ENCODE measurements around the gene ARHGAP42.

ARHGAP42 gene

GRCh38 chr11:100914415-100915110 lies 227.5 kb downstream of the ARHGAP42 start:
- no peaks in the 10 kb centered on the region for H3K36me3 ChIP-seq
- H3K9me3 ChIP-seq (ENCODE audit: severe bottlenecking) = no peaks in the 10 kb centered on the region
- no peak overlapping the region for H3K4me3 ChIP-seq (ENCODE audit: low read depth, low read length)
- H3K27ac ChIP-seq = no peak overlapping the region
- DNase-seq = no peak
- TF ChIP-seq CTCF (IDR thresholded peaks at IDR 0.05; ENCODE audit: low read depth, low read length) = no peak
- H3K27me3 ChIP-seq (ENCODE audit: insufficient read depth, low read depth, severe bottlenecking) = no peaks in the 10 kb centered on the region

GRCh38 chr11:100918551-100919500 lies 231.7 kb downstream of the ARHGAP42 start:
- Histone ChIP-seq H3K27me3 (ENCODE audit: insufficient read depth, low read depth, severe bottlenecking) (no peaks in the 10 kb centered on the region), H3K36me3 (no peaks in the 10 kb centered on the region), H3K27ac (no peak overlapping the region), H3K9me3 (ENCODE audit: severe bottlenecking) (no peaks in the 10 kb centered on the region), H3K4me3 (ENCODE audit: low read depth, low read length) (no peak overlapping the region)
- no peak for TF ChIP-seq CTCF (IDR thresholded peaks at IDR 0.05; ENCODE audit: low read depth, low read length)
- DNase-seq = no peak

- H3K9me3 ChIP-seq (ENCODE audit: severe bottlenecking) = no peaks in the 10 kb centered on the region
- DNase-seq = no peak
- no peak overlapping the region for H3K4me3 ChIP-seq (ENCODE audit: low read depth, low read length)
- H3K36me3 ChIP-seq = no peaks in the 10 kb centered on the region
- no peak for TF ChIP-seq CTCF (IDR thresholded peaks at IDR 0.05; ENCODE audit: low read depth, low read length)
- no peak overlapping the region for H3K27ac ChIP-seq
- H3K27me3 ChIP-seq (ENCODE audit: insufficient read depth, low read depth, severe bottlenecking) = no peaks in the 10 kb centered on the region
Observed at GRCh38 chr11:100920593-100920992, 233.5 kb downstream of the ARHGAP42 start.

- no peak for DNase-seq
- Histone ChIP-seq H3K27ac (no peak overlapping the region), H3K36me3 (no peaks in the 10 kb centered on the region), H3K4me3 (ENCODE audit: low read depth, low read length) (no peak overlapping the region), H3K9me3 (ENCODE audit: severe bottlenecking) (no peaks in the 10 kb centered on the region), H3K27me3 (ENCODE audit: insufficient read depth, low read depth, severe bottlenecking) (no peaks in the 10 kb centered on the region)
- no peak for TF ChIP-seq CTCF (IDR thresholded peaks at IDR 0.05; ENCODE audit: low read depth, low read length)
Observed at GRCh38 chr11:100922121-100922520, 235.0 kb downstream of the ARHGAP42 start.

- Histone ChIP-seq H3K9me3 (ENCODE audit: severe bottlenecking) (no peaks in the 10 kb centered on the region), H3K4me3 (ENCODE audit: low read depth, low read length) (no peak overlapping the region), H3K36me3 (no peaks in the 10 kb centered on the region), H3K27me3 (ENCODE audit: insufficient read depth, low read depth, severe bottlenecking) (no peaks in the 10 kb centered on the region), H3K27ac (no peak overlapping the region)
- no peak for DNase-seq
- TF ChIP-seq CTCF (IDR thresholded peaks at IDR 0.05; ENCODE audit: low read depth, low read length) = no peak
Observed at GRCh38 chr11:100923555-100923954, 236.5 kb downstream of the ARHGAP42 start.
